Stimulated activated CD4-positive, alpha-beta T cell treated with anti-CD3 and anti-CD28 coated beads, Interleukin-4, amount 100 ng/mL, for 1 hour (primary cell): ENCODE measurements around the gene ECI2.

Experiments
- DNase-seq: peaks from one replicate; pipeline ENCODE4 v3.0.0-alpha.2; 2020

ECI2 gene, protein sequence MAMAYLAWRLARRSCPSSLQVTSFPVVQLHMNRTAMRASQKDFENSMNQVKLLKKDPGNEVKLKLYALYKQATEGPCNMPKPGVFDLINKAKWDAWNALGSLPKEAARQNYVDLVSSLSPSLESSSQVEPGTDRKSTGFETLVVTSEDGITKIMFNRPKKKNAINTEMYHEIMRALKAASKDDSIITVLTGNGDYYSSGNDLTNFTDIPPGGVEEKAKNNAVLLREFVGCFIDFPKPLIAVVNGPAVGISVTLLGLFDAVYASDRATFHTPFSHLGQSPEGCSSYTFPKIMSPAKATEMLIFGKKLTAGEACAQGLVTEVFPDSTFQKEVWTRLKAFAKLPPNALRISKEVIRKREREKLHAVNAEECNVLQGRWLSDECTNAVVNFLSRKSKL

GRCh38 chr6:4134841-4135664, at the start of gene ECI2:
ECI2 (minus strand) TSS chr6:4135575; CDS start chr6:4135560, 15 bp downstream.
- DNase-seq: peak; percentile 43

DNA sequence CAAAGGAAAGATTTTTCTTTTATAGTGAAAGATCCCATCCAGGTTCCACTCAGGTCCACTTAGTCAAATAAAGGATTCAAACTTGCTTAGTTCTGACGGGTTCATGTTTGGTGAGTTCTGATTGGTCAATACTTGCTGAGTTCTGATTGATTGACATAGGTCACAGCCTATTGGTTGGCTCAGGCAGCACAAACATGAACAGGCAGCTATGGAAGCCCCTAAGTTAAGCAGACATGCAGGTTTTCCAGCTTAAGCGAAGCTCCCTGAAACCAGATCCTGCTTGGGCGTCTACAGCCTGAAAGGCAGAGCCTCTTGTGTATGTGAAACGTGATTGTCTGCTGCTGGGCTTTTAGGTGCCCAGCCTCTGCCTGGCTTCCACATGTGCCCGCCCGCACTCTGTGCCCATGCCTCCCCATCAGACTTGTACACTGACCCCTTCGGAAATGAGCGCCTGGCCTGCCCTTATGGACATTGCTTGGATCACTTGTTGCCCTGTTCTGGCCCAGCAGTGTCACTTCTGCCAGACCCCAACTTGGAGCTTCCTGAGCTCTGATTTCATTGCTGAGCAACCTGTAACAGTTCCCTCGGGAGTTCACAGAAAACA, 45.4 kb upstream of the ECI2 start:
- no peak for DNase-seq

- no peak for DNase-seq
Measured at GRCh38 chr6:4179960-4180651, 44.7 kb upstream of the ECI2 start.

GRCh38 chr6:4178737-4179333, 43.5 kb upstream of the ECI2 start:
- no peak for DNase-seq

GRCh38 chr6:4176907-4177306, 41.5 kb upstream of the ECI2 start:
- no peak for DNase-seq

DNA sequence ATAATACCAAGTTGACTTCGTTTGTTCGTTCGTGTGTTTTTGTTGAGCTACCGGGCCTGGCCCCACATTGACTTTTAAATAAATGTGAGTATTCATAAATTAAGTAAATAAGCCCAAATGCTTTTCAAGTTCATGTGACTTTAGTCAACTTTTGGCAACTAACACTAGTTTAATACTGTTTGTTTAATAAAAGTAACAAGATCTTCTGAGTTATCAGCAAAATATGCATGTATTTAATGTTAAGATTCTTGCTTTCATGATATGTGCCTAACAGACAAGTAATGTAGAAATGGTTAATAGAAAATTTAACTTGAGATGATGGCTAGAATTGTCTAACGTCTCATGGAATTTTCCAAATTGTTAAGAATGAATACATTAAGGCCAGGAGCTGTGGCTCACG, 38.7 kb upstream of the ECI2 start:
- DNase-seq: no peak

DNA sequence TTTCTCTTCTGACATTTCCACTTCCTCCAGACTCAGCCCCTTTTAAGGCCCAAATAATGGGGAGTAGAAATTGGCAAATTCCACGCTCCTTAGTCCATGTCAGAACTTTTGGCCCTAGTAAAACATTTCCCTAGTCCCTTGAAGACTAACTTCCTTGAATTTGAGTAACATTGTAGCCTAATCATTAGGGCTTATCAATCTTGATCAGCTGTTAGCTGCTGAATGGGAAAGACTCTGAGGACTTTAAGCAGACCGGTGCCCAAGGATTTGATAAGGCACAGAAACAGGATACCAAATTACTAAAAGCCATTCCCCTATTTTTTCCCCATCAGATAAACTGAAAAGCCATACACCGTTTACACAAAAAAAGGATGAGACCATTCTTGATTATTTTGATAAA, 37.0 kb upstream of the ECI2 start:
- DNase-seq: no peak

DNA sequence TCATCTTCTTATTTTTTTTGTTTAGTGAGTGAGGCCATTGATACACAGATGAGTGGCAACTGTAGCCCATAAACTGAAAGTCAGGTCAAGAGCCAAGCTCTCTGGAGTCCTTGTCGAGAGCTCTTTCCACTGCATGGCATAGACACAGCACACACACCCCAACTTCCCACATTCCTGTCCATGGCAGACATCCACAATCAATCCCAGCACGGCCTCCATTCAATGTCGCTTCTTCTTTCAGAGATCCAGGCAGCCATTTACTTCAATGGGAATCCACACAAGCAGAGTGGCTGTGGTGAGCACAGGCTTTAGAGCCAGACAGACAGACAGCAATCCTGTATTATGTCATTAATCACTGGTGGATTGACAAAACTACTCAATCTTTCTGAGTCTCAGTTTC, 34.9 kb upstream of the ECI2 start:
- DNase-seq: no peak

- no peak for DNase-seq
Measured at GRCh38 chr6:4169028-4169789, 33.8 kb upstream of the ECI2 start.

DNA sequence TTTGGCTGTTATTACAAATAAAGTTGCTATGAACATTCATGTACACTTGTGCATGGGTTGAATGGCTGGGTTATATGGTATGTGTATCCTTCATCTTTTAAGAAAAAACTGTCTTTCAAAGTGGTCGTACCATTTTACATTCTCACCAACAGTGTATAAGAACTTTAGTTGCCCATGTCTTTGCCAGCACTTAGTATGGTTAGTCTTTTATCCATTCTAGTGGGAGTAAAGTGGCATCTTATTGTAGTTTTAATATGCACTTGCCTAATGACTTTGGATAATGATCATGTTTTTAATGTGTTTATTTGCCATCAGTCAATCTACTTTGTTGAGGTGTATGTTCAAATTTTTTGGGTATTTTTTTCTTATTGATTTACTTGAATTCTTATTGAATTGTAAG, 32.5 kb upstream of the ECI2 start:
- DNase-seq: no peak

DNA sequence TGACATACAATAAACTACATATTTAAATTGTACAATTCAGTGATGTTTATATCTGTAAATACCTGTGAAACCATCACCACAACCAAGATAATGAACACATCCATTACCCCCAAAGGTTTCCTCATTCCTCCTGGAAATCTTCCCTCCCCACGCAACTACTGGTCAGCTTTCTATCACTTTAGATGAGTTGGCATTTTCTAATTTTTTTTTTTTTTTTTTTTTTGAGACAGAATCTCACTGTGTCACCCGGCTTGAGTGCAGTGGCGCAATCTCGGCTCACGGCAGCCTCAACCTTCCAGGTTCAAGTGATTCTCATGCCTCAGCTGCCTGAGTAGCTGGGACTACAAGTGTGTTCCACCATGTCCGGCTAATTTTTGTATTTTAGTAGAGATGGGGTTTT, 31.7 kb upstream of the ECI2 start:
- DNase-seq: no peak

GRCh38 chr6:4164456-4164855, 29.1 kb upstream of the ECI2 start:
- no peak for DNase-seq

GRCh38 chr6:4164117-4164442, 28.7 kb upstream of the ECI2 start:
- DNase-seq: no peak

DNA sequence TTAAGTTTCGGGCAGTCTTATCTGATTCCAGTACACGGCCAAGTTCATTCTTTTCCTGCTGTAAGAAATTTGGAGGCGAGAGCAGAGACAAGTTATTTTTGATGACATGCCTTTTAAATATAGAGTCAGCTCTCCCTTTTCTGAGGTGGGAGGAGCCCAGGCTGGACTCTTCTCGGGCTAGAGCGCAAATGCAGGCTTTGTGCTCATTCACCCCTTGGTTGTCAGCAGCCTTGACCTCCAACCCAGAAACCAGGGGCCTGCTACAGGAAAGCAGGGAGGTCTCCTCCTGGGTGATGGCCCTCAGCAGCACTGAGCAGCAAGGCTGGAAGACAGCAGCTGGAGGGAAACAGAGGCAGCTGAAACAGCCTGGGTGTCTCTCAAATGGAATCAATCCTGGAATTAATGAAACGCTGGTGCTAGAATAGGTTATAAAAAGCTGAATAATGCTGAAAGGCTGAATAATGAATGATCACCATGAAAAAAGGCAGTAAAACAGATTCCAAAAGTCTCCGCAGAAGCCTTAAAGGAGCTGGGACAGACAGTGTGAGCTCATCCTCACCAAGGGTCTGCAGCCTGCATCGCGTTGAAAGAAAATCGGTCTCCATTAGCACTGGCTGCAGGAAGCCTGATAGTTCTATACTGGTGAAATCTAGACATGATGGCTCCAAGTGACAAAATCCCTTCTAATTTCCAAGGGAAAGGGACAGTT, 28.2 kb upstream of the ECI2 start:
- DNase-seq: no peak

DNA sequence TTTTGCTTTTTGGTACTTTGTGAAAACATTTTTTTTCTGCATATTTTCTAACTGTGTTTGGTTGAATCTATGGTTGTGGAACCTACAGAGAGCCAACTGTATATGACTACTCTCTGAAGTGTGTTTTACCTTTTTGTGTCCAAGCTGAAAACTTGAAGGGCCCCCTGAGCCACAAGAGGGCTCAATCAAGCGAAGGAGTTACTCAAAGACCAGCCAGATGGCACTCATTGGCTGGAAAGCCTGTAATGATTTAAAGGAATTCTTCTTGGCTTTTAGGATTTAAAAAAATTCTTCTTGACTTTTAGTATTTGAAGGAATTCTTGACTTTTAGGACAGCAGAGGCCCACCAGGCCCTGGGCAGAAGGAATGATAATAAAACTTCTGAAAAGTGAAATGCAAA, 27.0 kb upstream of the ECI2 start:
- no peak for DNase-seq

DNA sequence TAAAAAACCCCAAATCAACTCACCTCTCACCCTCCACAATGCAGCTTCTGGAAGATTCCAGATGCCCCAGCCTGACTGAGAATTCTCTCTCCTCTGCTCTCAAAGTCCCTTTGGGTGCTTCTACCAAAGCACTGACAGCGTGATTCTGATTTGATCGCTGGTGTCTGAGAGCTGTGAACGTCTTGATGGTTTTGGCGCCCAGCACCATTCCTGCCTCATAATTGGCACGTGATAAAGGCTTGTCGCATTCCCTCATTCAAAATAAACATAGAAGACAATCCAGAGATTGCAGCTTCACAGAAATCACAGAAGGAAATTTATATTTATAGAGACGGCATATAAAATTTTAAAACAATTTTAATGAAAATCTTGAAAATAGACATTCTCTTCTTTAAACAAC, 24.1 kb upstream of the ECI2 start:
- DNase-seq: no peak

DNA sequence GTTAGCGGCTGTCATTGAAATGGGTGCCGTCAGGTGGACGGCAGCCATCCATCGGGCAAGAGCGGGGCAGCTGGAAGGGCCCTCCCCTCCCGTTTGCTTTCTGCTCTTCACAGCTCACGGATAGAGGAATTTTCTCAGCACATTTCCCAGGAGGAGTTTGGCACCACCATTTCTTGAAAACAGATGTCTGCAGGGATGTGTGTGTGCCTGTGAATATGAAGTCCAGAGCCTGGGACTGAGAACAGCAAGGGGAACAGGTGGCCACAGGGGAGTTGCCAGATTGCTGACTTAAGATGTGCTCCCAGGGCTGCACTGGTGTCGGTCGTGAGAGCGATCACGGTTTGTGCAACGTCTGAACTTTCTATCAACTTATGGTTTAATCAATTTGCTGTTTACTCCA, 22.1 kb upstream of the ECI2 start:
- DNase-seq: no peak

GRCh38 chr6:4155848-4156466, 20.6 kb upstream of the ECI2 start:
- peak; percentile 65 for DNase-seq

DNA sequence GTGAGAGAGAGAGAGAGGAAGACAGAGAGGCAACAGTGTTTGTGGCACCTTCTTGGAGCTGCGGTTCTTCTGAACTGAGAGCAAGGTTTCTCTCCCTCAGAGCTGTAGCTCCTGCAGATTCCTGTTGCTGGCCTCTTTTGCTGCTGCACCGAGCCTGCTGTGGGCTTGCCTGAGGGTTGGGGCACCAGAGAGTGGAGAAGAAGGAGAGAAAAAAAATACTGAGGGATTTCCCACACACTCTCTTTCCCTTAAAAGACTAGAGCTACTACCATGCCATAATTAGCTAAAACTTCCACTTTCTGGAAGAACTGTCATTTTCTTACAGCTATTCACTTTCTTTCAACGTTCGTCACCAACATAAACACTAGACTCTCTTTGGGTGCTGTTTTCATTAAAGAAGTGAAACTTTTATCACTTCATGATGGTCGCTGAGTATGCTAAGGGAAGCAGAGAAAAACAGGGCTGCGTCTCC, 18.2 kb upstream of the ECI2 start:
- no peak for DNase-seq

DNA sequence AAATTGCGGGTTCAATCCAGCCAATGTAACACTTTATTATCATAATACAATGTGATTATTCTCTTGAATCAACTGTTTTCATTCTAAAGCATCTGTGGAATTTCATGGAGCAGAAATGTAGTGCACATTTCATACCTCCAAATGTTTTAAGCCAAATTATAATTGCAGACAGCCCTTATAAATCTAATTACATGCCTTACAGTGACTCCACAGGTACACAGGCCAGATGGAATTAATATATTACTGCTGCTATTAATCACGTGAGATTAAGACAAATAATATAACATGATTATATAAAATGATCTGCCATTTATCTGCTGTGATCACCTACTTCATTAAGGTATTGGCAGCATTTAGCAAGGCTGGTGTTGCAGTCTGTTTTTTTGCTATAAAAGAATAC, 9.7 kb upstream of the ECI2 start:
- DNase-seq: no peak

GRCh38 chr6:4139272-4139671, 3.9 kb upstream of the ECI2 start:
- DNase-seq: no peak
